Fibroblast of lung (primary cell): ENCODE measurements around the gene PSMB8. TPM values are rescaled to one million over a fixed set of nuclear protein-coding genes. Genes with fewer than 3 reads are reported as not detected.

Source experiments
- DNase-seq, 2 donors: peaks; one replicate each; pipeline versions ENCODE4 v3.0.0 to v3.0.0-alpha.2; 2010; ENCODE audit warnings: low read depth in 2 of 2
- H2AFZ ChIP-seq: 2 replicates; pipeline ENCODE4 v1.5.1; 2012; ENCODE audit warnings: low read length, control low read depth, inconsistent platforms
- H3K27ac ChIP-seq: 2 replicates; pipeline ENCODE4 v1.5.1; 2011; ENCODE audit warnings: low read length, control low read depth; ENCODE audit not compliant: insufficient read depth
- H3K27me3 ChIP-seq: 2 replicates; pipeline ENCODE4 v1.5.1; 2011; ENCODE audit warnings: mild to moderate bottlenecking, low read length; ENCODE audit not compliant: control insufficient read depth, insufficient read depth
- H3K36me3 ChIP-seq: 2 replicates; pipeline ENCODE4 v1.5.1; 2011; ENCODE audit warnings: low read length; ENCODE audit not compliant: control insufficient read depth, insufficient read depth
- H3K4me1 ChIP-seq: 2 replicates; pipeline ENCODE4 v1.5.1; 2011; ENCODE audit warnings: low read length; ENCODE audit not compliant: control insufficient read depth, insufficient read depth; ENCODE audit errors: extremely low read depth
- H3K4me2 ChIP-seq: 2 replicates; pipeline ENCODE4 v1.5.1; 2011; ENCODE audit warnings: low read length, control low read depth; ENCODE audit not compliant: insufficient read depth; ENCODE audit errors: extremely low read depth
- H3K4me3 ChIP-seq, 4 experiments: fragments of 200-600 bp in 1 of 4; sonication (generic) in 1 of 4; replicated peaks in 1 of 4; 2 replicates each; pipeline ENCODE4 v1.5.1; 2011 to 2016; ENCODE audit warnings: low read length in 4 of 4, low read depth in 3 of 4, mild to moderate bottlenecking in 3 of 4, control low read depth in 2 of 4, inconsistent platforms in 1 of 4, mixed read lengths in 1 of 4; ENCODE audit not compliant: insufficient read depth in 1 of 4; ENCODE audit errors: control extremely low read depth in 1 of 4
- H3K79me2 ChIP-seq: 2 replicates; pipeline ENCODE4 v1.5.1; 2012; ENCODE audit warnings: mild to moderate bottlenecking, low read length, inconsistent platforms; ENCODE audit not compliant: control insufficient read depth, insufficient read depth
- H3K9ac ChIP-seq: 2 replicates; pipeline ENCODE4 v1.5.1; 2011; ENCODE audit warnings: mild to moderate bottlenecking, low read length, control low read depth; ENCODE audit not compliant: insufficient read depth
- H3K9me3 ChIP-seq: 2 replicates; pipeline ENCODE4 v1.5.1; 2012; ENCODE audit warnings: low read depth, low read length; ENCODE audit not compliant: control insufficient read depth, insufficient read depth
- H4K20me1 ChIP-seq: 2 replicates; pipeline ENCODE4 v1.5.1; 2011; ENCODE audit warnings: low read length; ENCODE audit not compliant: control insufficient read depth, insufficient read depth; ENCODE audit errors: extremely low read depth
- EZH2 ChIP-seq: IDR thresholded peaks from 2 replicates; pipeline ENCODE4 v1.5.1; 2012; ENCODE audit warnings: low read length, control low read depth, mild to moderate bottlenecking; ENCODE audit errors: missing control alignments
- polyA plus RNA-seq, 2 donors: library from polyadenylated mRNA; depleted of rRNA in 1 of 2; stranded (reverse) in 1 of 2; unstranded in 1 of 2; fragments of >200 nt; gene quantifications; 2 replicates each; pipeline ENCODE4 v1.2.1, GENCODE V29; 2011 to 2012; ENCODE audit warnings: missing spikeins in 1 of 2
- total RNA-seq: library from RNA; depleted of rRNA; stranded (reverse); fragments of >200 nt; gene quantifications from 2 replicates; pipeline ENCODE4 v1.2.1, GENCODE V29; 2014
- TF ChIP-seq, protein P1 (sequence below), 2 donors: IDR thresholded peaks in 1 of 2; conservative IDR thresholded peaks in 1 of 2; 1 replicate in 1 of 2; 2 replicates in 1 of 2; pipeline ENCODE4 v1.5.1; 2011 to 2012; ENCODE audit warnings: low read length in 2 of 2, control low read depth in 1 of 2, inconsistent platforms in 1 of 2, low read depth in 1 of 2, mild to moderate bottlenecking in 1 of 2

The PSMB8 gene
- total and polyA plus RNA-seq, 2 donors (not counting 1 experiment from before 2014, with no cell fraction given), result 77.3 to 80.0 TPM

DNA sequence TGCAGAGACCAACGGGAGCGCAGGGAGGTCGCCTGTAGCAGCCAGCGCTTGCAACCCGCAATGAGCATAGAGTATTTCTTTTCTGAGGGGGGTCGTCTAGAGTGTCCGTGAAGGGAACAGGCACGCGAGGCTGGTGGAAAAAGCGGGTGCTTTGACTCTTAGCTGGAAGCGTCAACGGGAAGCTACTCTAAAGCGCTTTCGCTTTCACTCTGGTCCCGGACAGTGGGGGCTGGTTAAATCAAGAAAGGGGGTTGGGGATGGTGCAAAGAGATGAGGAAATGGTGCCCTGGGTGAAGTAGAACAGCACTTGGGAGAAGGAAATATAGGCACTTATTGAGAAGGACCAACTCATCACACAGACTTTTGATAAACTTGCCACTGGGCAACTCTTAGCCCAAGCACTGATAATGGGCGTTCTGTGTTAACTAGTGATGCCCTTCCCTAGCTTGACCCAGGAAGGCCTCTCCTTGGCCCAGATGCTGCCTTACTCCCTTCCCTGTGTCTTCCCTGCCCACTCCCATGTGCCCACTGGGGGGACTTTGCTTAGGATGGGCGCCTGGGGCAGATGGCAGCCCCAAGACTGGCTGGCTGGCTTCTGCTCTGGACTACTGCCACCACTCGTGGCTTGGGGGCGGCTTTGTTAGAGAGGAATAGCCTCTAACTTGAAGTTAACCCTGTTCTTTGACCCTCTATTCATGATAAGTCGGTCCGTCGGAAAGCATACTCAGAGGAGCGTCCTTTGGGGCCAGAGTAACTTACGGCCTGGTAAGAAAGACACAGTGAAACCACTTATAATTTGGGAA is 10.7 kb upstream of the PSMB8 start:
- H2AFZ ChIP-seq, result peak overlapping the region; percentile 80
- H4K20me1 ChIP-seq, result no peaks in the 10 kb centered on the region
- peaks cover 6% of the 10 kb centered on the region for H3K4me1 ChIP-seq
- H3K79me2 ChIP-seq, result peaks cover 12% of the 10 kb centered on the region
- H3K27ac ChIP-seq, result peak overlapping the region; percentile 90
- H3K36me3 ChIP-seq, result peaks cover 10% of the 10 kb centered on the region
- H3K4me3 ChIP-seq, result peak overlapping the region; percentile 74 to 97 (median 92)
- H3K9me3 ChIP-seq, result no peaks in the 10 kb centered on the region
- no peaks in the 10 kb centered on the region for H3K27me3 ChIP-seq
- TF ChIP-seq EZH2, result no peak
- TF ChIP-seq, protein P1, sequence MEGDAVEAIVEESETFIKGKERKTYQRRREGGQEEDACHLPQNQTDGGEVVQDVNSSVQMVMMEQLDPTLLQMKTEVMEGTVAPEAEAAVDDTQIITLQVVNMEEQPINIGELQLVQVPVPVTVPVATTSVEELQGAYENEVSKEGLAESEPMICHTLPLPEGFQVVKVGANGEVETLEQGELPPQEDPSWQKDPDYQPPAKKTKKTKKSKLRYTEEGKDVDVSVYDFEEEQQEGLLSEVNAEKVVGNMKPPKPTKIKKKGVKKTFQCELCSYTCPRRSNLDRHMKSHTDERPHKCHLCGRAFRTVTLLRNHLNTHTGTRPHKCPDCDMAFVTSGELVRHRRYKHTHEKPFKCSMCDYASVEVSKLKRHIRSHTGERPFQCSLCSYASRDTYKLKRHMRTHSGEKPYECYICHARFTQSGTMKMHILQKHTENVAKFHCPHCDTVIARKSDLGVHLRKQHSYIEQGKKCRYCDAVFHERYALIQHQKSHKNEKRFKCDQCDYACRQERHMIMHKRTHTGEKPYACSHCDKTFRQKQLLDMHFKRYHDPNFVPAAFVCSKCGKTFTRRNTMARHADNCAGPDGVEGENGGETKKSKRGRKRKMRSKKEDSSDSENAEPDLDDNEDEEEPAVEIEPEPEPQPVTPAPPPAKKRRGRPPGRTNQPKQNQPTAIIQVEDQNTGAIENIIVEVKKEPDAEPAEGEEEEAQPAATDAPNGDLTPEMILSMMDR (conservative IDR thresholded peaks at IDR 0.05 in 1 of 2, IDR thresholded peaks at IDR 0.05 in 1 of 2; ENCODE audit: low read depth in 1 of 2, low read length in 2 of 2), result peak in 1 of 2 donors; percentile 1
- DNase-seq, result peak; percentile 20 to 52
- peak overlapping the region; percentile 78 for H3K9ac ChIP-seq
- peak overlapping the region; percentile 33 for H3K4me2 ChIP-seq

DNA sequence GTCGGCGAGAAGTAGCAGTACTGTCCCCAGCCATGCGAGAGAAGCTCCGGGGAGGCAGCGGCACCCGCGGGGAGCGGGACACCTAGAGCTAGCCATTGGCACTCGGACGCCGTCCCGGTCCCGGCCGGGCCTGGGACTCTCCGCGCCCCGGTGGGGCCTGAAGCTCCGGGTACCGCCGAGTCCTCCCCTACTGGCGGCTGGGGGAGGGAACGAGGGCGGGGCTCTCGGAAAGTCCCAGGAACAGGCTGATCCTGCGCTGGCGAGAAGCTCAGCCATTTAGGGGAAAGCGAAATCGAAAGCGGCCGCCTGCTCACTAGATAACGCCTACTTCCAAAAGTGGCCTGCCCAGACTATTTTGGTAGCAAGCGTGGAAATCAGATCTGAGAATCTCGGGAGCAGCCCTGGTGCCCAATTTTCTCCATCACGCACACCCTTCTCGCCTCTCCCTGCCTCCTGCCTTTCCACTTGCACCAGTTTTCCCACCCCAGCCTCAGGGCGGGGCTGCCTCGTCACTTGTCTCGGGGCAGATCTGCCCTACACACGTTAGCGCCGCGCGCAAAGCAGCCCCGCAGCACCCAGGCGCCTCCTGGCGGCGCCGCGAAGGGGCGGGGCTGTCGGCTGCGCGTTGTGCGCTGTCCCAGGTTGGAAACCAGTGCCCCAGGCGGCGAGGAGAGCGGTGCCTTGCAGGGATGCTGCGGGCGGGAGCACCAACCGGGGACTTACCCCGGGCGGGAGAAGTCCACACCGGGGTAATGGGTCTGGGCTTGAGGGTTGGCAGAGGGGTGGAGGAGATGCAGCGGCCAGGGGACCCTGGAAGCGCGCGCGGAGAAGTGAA is 9.9 kb upstream of the PSMB8 start, which contains the start of the genes PSMB9 and TAP1:
TSS of gene PSMB9 (plus strand) at position 652 of the 835 bp plus-strand sequence. CDS start at position 690, 38 bp downstream.
TSS of gene TAP1 (minus strand) at position 164 of the 835 bp plus-strand sequence. CDS start at position 96, 68 bp downstream.
- H2AFZ ChIP-seq, result peak within 1 kb of the TSS; percentile 93
- TF ChIP-seq EZH2, result no peak
- TF ChIP-seq, protein P1 (conservative IDR thresholded peaks at IDR 0.05 in 1 of 2, IDR thresholded peaks at IDR 0.05 in 1 of 2; ENCODE audit: low read depth in 1 of 2, low read length in 2 of 2), result peak; percentile 55 to 67
- peaks cover 12% of the 10 kb centered on the region for H3K79me2 ChIP-seq
- peak within 1 kb of the TSS; percentile 78 for H3K9ac ChIP-seq
- H3K4me2 ChIP-seq, result peak within 1 kb of the TSS; percentile 93
- peak; percentile 89 to 93 for DNase-seq
- H3K27ac ChIP-seq, result peak within 1 kb of the TSS; percentile 90
- no peaks in the 10 kb centered on the region for H3K9me3 ChIP-seq
- peak within 1 kb of the TSS; percentile 89 to 97 (median 92) for H3K4me3 ChIP-seq
- peaks cover 6% of the 10 kb centered on the region for H3K4me1 ChIP-seq
- peaks cover 10% of the 10 kb centered on the region for H3K36me3 ChIP-seq
- no peaks in the 10 kb centered on the region for H3K27me3 ChIP-seq
- no peaks in the 10 kb centered on the region for H4K20me1 ChIP-seq
